GM10248 (cell line): ENCODE data around the gene MFSD2A.

Experiments used
- CTCF ChIA-PET: fragments of 300-600 bp; sonication (Branson Sonifier 250); formaldehyde crosslinking; extraction: SDS; loops from one replicate; lab custom pipeline; 2021; ENCODE audit warnings: antibody characterized with exemption; lab: Yijun Ruan, JAX
- POLR2A ChIA-PET: fragments of 350-650 bp; sonication (Branson Sonifier 250); formaldehyde crosslinking; extraction: SDS; loops from one replicate; lab custom pipeline; 2020; ENCODE audit warnings: antibody characterized with exemption; lab: Yijun Ruan, JAX
- DNase-seq: peaks from one replicate; pipeline ENCODE4 v3.0.0; 2012; ENCODE audit errors: extremely low spot score
- CTCF ChIP-seq: IDR thresholded peaks from 2 replicates; pipeline ENCODE4 v1.5.1; 2012; ENCODE audit warnings: mild to moderate bottlenecking, low read depth; ENCODE audit errors: extremely low read depth, missing control alignments, control extremely low read depth

MFSD2A gene

DNA sequence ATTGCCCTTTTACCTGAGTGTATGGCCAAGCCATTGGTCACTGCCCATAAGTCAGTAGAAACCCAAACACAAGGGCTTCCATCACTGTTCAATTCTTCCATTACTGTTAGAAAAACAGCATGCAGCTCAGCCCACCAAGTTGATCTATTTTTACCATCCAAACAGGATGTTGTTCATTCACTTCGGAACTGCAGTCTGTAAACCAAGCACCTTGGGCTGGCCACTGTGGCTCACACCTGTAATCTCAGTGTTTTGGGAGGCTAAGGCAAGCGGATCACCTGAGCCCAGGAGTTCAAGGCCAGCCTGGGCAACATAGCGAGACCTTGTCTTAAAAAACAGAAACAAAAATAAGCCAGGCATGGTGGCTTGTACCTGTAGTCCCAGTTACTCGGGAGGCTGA lies 8.7 kb upstream of the MFSD2A start:
- POLR2A ChIA-PET: no interaction called here
- no peak for TF ChIP-seq CTCF
- CTCF ChIA-PET: interaction anchor here (1.3 to 1.4 kb wide), 2 partner anchors 23 to 28 kb away, joined by 3 to 4 read pairs; no protein-coding TSS in a partner anchor
- no peak for DNase-seq

DNA sequence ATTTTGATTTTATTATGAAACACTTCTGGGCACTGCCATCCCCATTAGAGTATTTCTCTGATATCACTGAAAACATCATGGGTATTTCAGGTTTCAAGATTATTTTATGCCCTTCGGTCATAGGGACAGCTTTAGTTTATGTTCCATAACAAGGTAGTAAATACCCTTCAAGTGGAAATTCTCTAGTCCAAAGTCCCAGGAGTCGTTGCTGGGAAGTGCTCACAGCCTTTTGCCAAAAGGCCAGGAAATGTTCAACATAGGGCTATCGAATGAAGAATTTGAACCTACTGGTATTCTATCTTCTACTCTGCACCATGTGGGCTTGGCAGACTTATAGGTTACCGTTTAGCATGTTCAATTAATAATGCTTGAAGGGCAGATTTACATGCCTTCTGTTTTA lies 7.7 kb upstream of the MFSD2A start:
- POLR2A ChIA-PET: no interaction called here
- TF ChIP-seq CTCF: no peak
- no peak for DNase-seq
- CTCF ChIA-PET: interaction anchor here (0.7 to 1.7 kb wide), 4 partner anchors 12 to 28 kb away, joined by 3 to 4 read pairs (median 3); no protein-coding TSS in a partner anchor

- DNase-seq: no peak
- CTCF ChIA-PET: interaction anchor here (1.1 to 12.8 kb wide), 6 partner anchors 10 to 30 kb away, joined by 3 to 97 read pairs (median 4); no protein-coding TSS in a partner anchor
- no peak for TF ChIP-seq CTCF
- POLR2A ChIA-PET: no interaction called here
These were observed 5.1 kb upstream of the MFSD2A start for GRCh38 chr1:39949891-39950290.

DNA sequence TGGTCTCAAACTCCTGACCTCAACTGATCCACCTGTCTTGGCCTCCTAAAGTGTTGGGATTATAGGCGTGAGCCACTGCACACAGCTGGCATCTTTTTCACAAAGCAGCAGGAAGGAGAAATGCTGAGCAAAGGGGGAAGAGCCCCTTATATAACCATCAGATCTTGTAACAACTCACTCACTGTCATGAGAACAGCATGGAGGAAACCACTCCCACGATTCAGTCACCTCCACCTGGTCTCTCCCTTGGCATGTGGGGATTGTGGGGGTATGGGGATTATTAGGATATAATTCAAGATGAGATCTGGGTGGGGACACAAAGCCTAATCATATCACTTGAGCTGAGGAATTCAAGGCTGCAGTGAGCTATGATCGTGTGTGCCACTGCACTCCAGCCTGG lies 3.0 kb upstream of the MFSD2A start:
- TF ChIP-seq CTCF: no peak
- POLR2A ChIA-PET: no interaction called here
- no peak for DNase-seq
- CTCF ChIA-PET: interaction anchor here (0.8 to 13.9 kb wide), 6 partner anchors 9 to 40 kb away, joined by 3 to 113 read pairs (median 4); no protein-coding TSS in a partner anchor

DNA sequence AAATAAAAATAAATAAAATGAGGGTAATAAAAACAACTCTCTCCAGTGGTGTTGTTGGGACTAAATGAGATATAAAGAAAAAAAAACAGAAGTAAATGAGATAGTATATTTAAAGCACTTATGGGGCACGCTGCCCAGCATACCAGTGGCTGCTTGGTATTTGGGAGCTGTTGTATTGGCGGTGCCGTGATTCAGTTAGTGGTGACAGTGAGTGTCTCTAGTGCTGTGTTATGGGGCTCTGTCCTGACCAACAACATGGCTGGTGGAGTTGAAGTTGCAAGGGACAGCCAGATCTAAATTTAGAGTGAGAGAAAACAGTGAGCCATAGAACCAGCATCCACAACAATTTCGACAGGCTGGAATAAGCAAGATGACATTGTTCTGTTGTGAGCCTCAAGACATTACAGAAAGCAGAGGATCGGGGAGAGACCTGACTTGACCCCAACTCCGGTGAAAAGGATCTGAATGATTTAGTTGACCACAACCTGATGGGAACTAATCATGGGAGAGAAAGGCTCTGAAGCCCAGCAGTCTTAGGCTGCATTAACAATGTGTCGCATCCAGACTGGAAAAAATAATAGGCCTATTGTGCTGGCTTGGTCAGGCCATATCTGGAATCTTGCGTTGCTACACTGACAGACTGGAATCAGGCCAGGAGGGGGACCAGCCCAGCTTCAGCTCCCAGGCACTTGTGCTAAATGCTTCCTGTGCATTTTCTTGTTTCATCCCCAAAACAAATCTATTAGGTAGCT lies 2.4 kb upstream of the MFSD2A start:
- no peak for DNase-seq
- TF ChIP-seq CTCF: no peak
- POLR2A ChIA-PET: no interaction called here
- CTCF ChIA-PET: interaction anchor here (0.8 to 13.9 kb wide), 5 partner anchors 9 to 107 kb away, joined by 3 to 113 read pairs (median 5); no protein-coding TSS in a partner anchor

DNA sequence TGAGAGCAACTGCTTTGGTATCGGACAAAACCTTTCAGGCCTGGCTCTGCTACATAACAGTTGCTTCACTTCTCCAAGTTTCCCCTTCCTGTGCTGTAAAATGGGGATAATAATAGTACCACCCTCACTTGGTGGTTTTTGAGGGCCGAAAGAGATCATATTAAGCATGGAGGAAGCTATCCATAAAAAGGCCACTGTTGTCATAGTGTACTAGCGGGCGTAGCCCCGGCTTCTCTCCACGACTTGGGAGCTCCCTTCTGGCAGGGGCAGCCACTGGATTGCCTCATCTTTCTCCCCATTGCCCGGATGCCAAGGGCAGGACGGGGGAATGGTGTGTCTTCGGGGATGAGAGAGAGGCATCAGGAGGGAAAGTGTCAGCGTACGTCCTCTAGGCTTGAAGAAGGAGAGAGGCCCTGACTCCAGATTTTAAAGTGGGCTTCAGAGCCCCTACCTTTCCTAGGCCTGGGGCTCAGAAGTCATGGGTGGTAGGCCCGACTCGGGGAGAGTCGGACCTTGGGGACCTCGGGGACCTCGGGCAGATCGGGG lies 548 bp upstream of the MFSD2A start:
- no peak for TF ChIP-seq CTCF
- CTCF ChIA-PET: interaction anchor here (0.9 to 13.9 kb wide), 5 partner anchors 18 to 109 kb away, joined by 3 to 113 read pairs (median 5); no protein-coding TSS in a partner anchor
- DNase-seq: no peak
- POLR2A ChIA-PET: no interaction called here
